OCI-LY7 (cell line): ENCODE measurements around the gene VWA2.

Experiments used
- CTCF ChIP-seq: fragments of 200-600 bp; sonication (generic); conservative IDR thresholded peaks from 2 replicates; pipeline ENCODE4 v1.5.1; 2014; ENCODE audit warnings: mild to moderate bottlenecking, antibody characterized with exemption, low read length, moderate library complexity, mixed read lengths
- EZH2phosphoT487 ChIP-seq: fragments of 200-600 bp; sonication (generic); IDR thresholded peaks from 2 replicates; pipeline ENCODE4 v1.6.1; 2018; ENCODE audit warnings: low read depth, borderline replicate concordance, mild to moderate bottlenecking, mixed run types, antibody characterized with exemption, low read length, moderate library complexity, mixed read lengths

GRCh38 chr10:114239994-114240345, 916 bp downstream of the VWA2 start:
- TF ChIP-seq CTCF (no peak), EZH2phosphoT487 (no peak)
